Uterus (tissue), 3 donors: ENCODE measurements around the gene LOC128125822.
A peak's percentile ranks its signal among the peaks of the same experiment; 100 is the strongest.
"Not testable (repeated sequence)": the region's sequence is repeated elsewhere in the genome, so short reads cannot be mapped to it uniquely, and the experiment has no call there.

ENCODE experiments used
- DNase-seq, 2 donors: peaks; one replicate each; pipeline ENCODE4 v3.0.0-alpha.2; 2019 to 2020
- H3K27ac ChIP-seq, 2 donors: fragments of 200-600 bp; sonication (generic); 1 replicate in 1 of 2; 2 replicates in 1 of 2; pipeline ENCODE4 v1.5.1; 2016 to 2018
- H3K27me3 ChIP-seq, 2 donors: fragments of 200-600 bp; sonication (generic); one replicate each; pipeline ENCODE4 v1.5.1; 2018 to 2019; ENCODE audit warnings: control low read depth in 1 of 2
- H3K36me3 ChIP-seq, 2 donors: fragments of 200-600 bp; sonication (generic); one replicate each; pipeline ENCODE4 v1.5.1; 2019; ENCODE audit warnings: control low read depth in 1 of 2
- H3K4me1 ChIP-seq, 2 donors: fragments of 200-600 bp; sonication (generic); one replicate each; pipeline ENCODE4 v1.5.1; 2018 to 2019; ENCODE audit warnings: control low read depth in 1 of 2
- H3K4me3 ChIP-seq, 2 donors: fragments of 200-600 bp; sonication (generic); 1 replicate in 1 of 2; 2 replicates in 1 of 2; pipeline ENCODE4 v1.5.1; 2018 to 2019; ENCODE audit warnings: mild to moderate bottlenecking in 1 of 2
- H3K9me3 ChIP-seq, 2 donors: fragments of 200-600 bp; sonication (generic); one replicate each; pipeline ENCODE4 v1.5.1; 2019; ENCODE audit warnings: control low read depth in 1 of 2
- CTCF ChIP-seq, 4 experiments: fragments of 200-600 bp in 2 of 4; fragments of 450-650 bp in 2 of 4; sonication (generic) in 2 of 4; IDR thresholded peaks; one replicate each; pipeline ENCODE4 v1.5.1; 2016 to 2019; ENCODE audit warnings: antibody characterized with exemption in 4 of 4, mild to moderate bottlenecking in 2 of 4, moderate library complexity in 1 of 4
- POLR2A ChIP-seq, 2 donors: fragments of 450-650 bp; IDR thresholded peaks; one replicate each; pipeline ENCODE4 v1.6.1; 2016; ENCODE audit warnings: antibody characterized with exemption in 2 of 2, mild to moderate bottlenecking in 1 of 2, moderate library complexity in 1 of 2
- intact Hi-C: fragments of 100-400 bp; cut with DNase I; formaldehyde crosslinking; loops from one replicate; pipeline ENCODE4 v1.15.1; 2023; ENCODE audit warnings: low total_unique reads
- donor health status: DM: yes; HTN: yes; CAD: no.

Gene LOC128125822

DNA sequence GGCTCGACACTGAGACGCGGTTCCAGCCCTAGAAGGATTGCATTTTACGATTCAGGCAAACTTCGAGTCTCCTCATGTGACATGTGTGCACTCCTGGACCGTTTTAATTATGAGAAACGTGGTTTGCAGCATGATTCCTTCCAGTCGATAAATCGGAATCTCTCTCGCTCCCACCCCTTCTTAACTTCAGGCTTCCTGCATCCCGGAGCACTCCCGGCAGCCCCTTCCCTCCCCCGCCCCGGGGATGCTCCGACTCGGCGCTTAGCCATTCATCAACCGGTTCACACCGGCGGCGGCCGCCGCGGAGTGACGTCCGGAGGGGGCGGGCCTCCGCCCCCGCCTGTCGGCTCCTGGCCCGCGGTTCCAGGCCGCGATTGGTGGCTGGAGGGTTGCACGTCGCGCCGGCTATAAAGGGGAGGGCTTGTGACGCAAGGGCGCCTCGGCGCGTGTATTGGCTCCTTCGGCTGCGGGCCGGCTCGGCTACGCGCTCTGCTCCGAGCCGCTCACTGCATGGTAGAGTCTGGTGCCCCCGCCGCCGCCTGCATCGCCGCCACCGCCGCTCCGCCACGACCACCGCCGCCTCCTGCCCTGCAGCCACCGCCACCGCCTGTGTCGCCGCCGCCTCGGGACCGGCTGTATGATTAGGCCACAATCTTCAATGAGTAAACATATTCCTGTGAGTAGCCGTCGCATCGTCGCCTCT is at the start of gene LOC128125822, which contains the start of gene PTP4A1:
TSS of gene LOC128125822 (plus strand) at position 437 of the 703 bp plus-strand sequence.
TSS of gene PTP4A1 (plus strand) at position 437 of the 703 bp plus-strand sequence. CDS start 4,401 bp downstream, outside the sequence.
- Histone ChIP-seq H3K36me3 (no peaks in the 10 kb centered on the region), H3K4me3 (peak within 1 kb of the TSS; percentile 67 to 76), H3K27me3 (no peaks in the 10 kb centered on the region), H3K27ac (peak within 1 kb of the TSS; percentile 96), H3K4me1 (no peaks in the 10 kb centered on the region), H3K9me3 (no peaks in the 10 kb centered on the region)
- peak; percentile 97 to 98 for DNase-seq
- intact Hi-C loops, result no loop called here
- peak in 1 of 4 experiments; percentile 37 for TF ChIP-seq CTCF (IDR thresholded peaks at IDR 0.05)
- peak; percentile 99 to 100 for TF ChIP-seq POLR2A (IDR thresholded peaks at IDR 0.05)

- H3K27me3 ChIP-seq, H3K27ac ChIP-seq, H3K9me3 ChIP-seq, H3K36me3 ChIP-seq, H3K4me1 ChIP-seq, H3K4me3 ChIP-seq, intact Hi-C loops, DNase-seq: not testable (repeated sequence)
Observed at GRCh38 chr6:63522911-63523287, 49.4 kb upstream of the LOC128125822 start.

DNA sequence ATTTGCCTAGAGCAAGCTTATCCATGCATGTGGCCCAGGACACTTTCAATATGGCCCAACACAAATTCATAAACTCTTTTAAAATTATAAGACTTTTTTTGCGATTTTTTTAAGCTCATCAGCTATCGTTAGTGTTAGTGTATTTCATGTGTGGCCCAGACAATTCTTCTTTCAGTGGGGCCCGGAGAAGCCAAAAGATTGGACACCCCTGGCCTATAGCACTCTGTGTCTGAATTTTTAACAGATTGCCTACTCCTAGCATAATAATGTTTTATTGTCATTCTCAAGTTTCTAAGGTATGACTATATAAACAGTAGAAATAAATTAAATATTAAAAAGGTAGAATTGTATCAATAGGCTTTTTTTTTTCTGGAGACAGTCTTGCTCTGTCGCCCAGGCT is 48.6 kb upstream of the LOC128125822 start:
- peaks cover 0 to 3% of the 10 kb centered on the region in 2 donors for H3K4me1 ChIP-seq
- TF ChIP-seq CTCF (IDR thresholded peaks at IDR 0.05) (no peak), POLR2A (IDR thresholded peaks at IDR 0.05) (no peak)
- intact Hi-C loops, result no loop called here
- H3K36me3 ChIP-seq, result no peaks in the 10 kb centered on the region
- H3K4me3 ChIP-seq, result no peak overlapping the region
- DNase-seq, result no peak
- H3K9me3 ChIP-seq, result no peaks in the 10 kb centered on the region
- H3K27me3 ChIP-seq, result no peaks in the 10 kb centered on the region
- H3K27ac ChIP-seq, result no peak overlapping the region

- Histone ChIP-seq H3K9me3 (no peaks in the 10 kb centered on the region), H3K27me3 (no peaks in the 10 kb centered on the region), H3K27ac (no peak overlapping the region), H3K4me3 (no peak overlapping the region), H3K4me1 (peaks cover 0 to 3% of the 10 kb centered on the region in 2 donors), H3K36me3 (no peaks in the 10 kb centered on the region)
- TF ChIP-seq CTCF (IDR thresholded peaks at IDR 0.05), result no peak
- TF ChIP-seq POLR2A (IDR thresholded peaks at IDR 0.05), result no peak
- intact Hi-C loops, result no loop called here
- no peak for DNase-seq
Observed at GRCh38 chr6:63525186-63525878, 46.9 kb upstream of the LOC128125822 start.

DNA sequence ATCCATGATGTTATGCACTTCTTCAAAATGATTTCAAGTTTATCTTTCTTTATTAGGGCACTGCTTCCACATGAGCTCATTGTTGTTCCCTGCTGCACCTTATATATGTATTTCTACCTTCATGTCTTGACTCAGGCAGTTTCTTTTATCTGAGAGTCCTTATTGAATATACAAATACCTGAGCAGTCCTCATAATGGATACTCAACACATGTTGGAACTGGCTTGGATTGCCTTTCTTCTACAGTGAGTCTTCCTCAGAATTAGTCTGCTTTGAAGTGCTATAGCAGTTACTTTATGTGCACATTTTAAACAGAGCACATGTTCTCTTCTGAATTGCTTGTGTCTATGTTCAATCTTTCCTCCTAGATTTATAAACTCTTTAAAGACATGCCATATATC is 45.3 kb upstream of the LOC128125822 start:
- intact Hi-C loops, result no loop called here
- TF ChIP-seq POLR2A (IDR thresholded peaks at IDR 0.05) (no peak), CTCF (IDR thresholded peaks at IDR 0.05) (no peak)
- H3K9me3 ChIP-seq, result no peaks in the 10 kb centered on the region
- peaks cover 0 to 3% of the 10 kb centered on the region in 2 donors for H3K4me1 ChIP-seq
- H3K27ac ChIP-seq, result no peak overlapping the region
- H3K36me3 ChIP-seq, result no peaks in the 10 kb centered on the region
- no peak for DNase-seq
- no peaks in the 10 kb centered on the region for H3K27me3 ChIP-seq
- H3K4me3 ChIP-seq, result no peak overlapping the region
